Umbilical cord (tissue), 2 donors: ENCODE results near the gene CBL. TPM values are rescaled to one million over a fixed set of nuclear protein-coding genes. Genes with fewer than 3 reads are reported as not detected.

Experiments used
- DNase-seq: peaks from one replicate; pipeline ENCODE4 v3.0.0-alpha.2; 2015; ENCODE audit warnings: low spot score
- total RNA-seq: library from RNA; depleted of rRNA; stranded (reverse); fragments of >200 nt; gene quantifications from one replicate; pipeline ENCODE4 v1.2.3, GENCODE V29; 2014; ENCODE audit warnings: low replicate concordance; ENCODE audit not compliant: insufficient read depth

CBL gene
- total RNA-seq, 1 donor from 2014 or later, result 11.3 TPM

- no peak for DNase-seq
These were observed 60.5 kb downstream of the CBL start for GRCh38 chr11:119266517-119267255.

- no peak for DNase-seq
These were observed 61.5 kb downstream of the CBL start for GRCh38 chr11:119267645-119268044.

GRCh38 chr11:119273721-119274120 is 67.6 kb downstream of the CBL start:
- DNase-seq, result no peak

- no peak for DNase-seq
These were observed 71.5 kb downstream of the CBL start for GRCh38 chr11:119277660-119278059.

GRCh38 chr11:119282495-119282894 is 76.4 kb downstream of the CBL start:
- no peak for DNase-seq

- peak; percentile 39 for DNase-seq
These were observed 78.4 kb downstream of the CBL start for GRCh38 chr11:119284344-119285157.

- DNase-seq, result no peak
These were observed 79.3 kb downstream of the CBL start for GRCh38 chr11:119285431-119285830.

- DNase-seq, result no peak
These were observed 82.1 kb downstream of the CBL start for GRCh38 chr11:119288219-119288618.

- no peak for DNase-seq
These were observed 84.9 kb downstream of the CBL start for GRCh38 chr11:119290894-119291497.

- no peak for DNase-seq
These were observed 87.3 kb downstream of the CBL start for GRCh38 chr11:119293461-119293860.

- DNase-seq, result no peak
These were observed 89.0 kb downstream of the CBL start for GRCh38 chr11:119295178-119295577.

- DNase-seq, result no peak
These were observed 91.8 kb downstream of the CBL start for GRCh38 chr11:119297938-119298337.

- no peak for DNase-seq
These were observed 92.6 kb downstream of the CBL start for GRCh38 chr11:119298726-119299125.

GRCh38 chr11:119299416-119299815 is 93.3 kb downstream of the CBL start:
- no peak for DNase-seq

GRCh38 chr11:119300198-119300964 is 94.2 kb downstream of the CBL start:
- DNase-seq, result no peak

GRCh38 chr11:119303227-119303718 is 97.1 kb downstream of the CBL start:
- no peak for DNase-seq

- no peak for DNase-seq
These were observed 99.6 kb downstream of the CBL start for GRCh38 chr11:119305556-119306372.

GRCh38 chr11:119306373-119306890 is 100.3 kb downstream of the CBL start:
- DNase-seq, result no peak

GRCh38 chr11:119307219-119307618 is 101.1 kb downstream of the CBL start:
- no peak for DNase-seq

GRCh38 chr11:119307974-119308373 is 101.8 kb downstream of the CBL start:
- no peak for DNase-seq
